ENCODE measurements around the gene POLR2E.

GRCh38 chr19:1110809-1111640, 15.8 kb upstream of the POLR2E start:
- TF ChIP-seq POLR2A (IDR thresholded peaks at IDR 0.05) = no peak
- no peak for TF ChIP-seq CTCF (IDR thresholded peaks at IDR 0.05)

All from body of pancreas (tissue), 4 donors.